Measurements from ENCODE around the gene MRPL1. TPM values are rescaled to one million over a fixed set of nuclear protein-coding genes. Genes with fewer than 3 reads are reported as not detected.

Gene MRPL1
- polyA plus RNA-seq, 1 donor (not counting 4 experiments of a cell fraction or from before 2014, with no cell fraction given), result 71.4 TPM

DNA sequence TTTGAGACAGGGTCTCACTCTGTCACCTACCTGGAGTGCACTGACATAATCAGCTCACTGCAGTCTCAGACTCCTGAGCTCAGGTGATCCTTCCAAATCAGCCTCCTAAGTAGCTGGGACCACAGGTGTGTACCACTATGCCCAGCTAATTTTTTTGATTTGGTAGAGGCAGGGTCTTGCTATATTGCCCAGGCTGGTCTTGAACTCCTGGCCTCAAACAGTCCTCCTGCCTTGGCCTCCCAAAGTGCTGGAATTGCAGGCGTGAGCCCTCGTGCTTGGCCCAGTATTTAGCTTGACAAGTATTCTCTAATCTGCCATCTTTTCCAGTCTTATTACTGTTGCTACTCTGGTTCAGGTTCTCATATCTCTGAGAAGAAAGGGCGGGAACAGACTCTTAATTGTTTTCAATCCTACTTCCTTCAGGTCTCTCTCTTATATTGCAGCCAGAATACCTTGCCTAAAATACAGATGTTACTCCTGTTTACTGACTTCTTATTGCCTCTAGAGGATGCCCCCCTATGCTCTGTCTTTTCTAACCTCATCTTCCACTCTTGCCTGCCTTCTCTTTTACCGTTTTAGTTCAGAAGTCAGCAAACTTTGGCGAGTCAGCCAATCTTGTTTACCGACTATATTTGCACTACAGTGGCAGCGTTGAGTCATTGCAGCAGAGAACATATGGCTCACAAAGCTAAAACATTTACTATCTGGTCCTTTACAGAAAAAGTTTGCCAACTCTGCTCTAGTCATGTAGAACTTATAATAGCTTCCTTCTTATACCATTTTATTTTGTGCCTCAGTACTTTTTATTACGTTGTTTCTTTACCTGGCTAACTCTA lies 19.0 kb downstream of the MRPL1 start:
- no peaks in the 10 kb centered on the region for H3K27me3 ChIP-seq (ENCODE audit: control insufficient read depth, extremely low read depth, insufficient read depth, low read length)
- H3K79me2 ChIP-seq (ENCODE audit: control insufficient read depth, insufficient read depth, low read length), result peaks cover 37% of the 10 kb centered on the region
- H3K9me1 ChIP-seq (ENCODE audit: control insufficient read depth, extremely low read depth, insufficient read depth, low read length), result no peaks in the 10 kb centered on the region
- peaks cover 32% of the 10 kb centered on the region for H3K4me1 ChIP-seq (ENCODE audit: control insufficient read depth, extremely low read depth, insufficient read depth, low read length)
- peak overlapping the region; percentile 79 for H3K4me2 ChIP-seq (ENCODE audit: control insufficient read depth, extremely low read depth, insufficient read depth, low read depth, low read length)
- peak overlapping the region; percentile 81 for H3K27ac ChIP-seq (ENCODE audit: control insufficient read depth, insufficient read depth, low read length)
- no peak overlapping the region for H2AFZ ChIP-seq (ENCODE audit: control insufficient read depth, low read length)
- peak; percentile 69 for FAIRE-seq
- DNase-seq (ENCODE audit: low read depth, low spot score), result no peak
- H3K9ac ChIP-seq (ENCODE audit: control insufficient read depth, extremely low read depth, insufficient read depth, low read length), result peak overlapping the region; percentile 24
- no peak overlapping the region for H3K4me3 ChIP-seq (ENCODE audit: control insufficient read depth in 2 of 3, extremely low read depth in 1 of 3, insufficient read depth in 2 of 3, low read depth in 1 of 3, low read length in 3 of 3)
- no peaks in the 10 kb centered on the region for H4K20me1 ChIP-seq (ENCODE audit: control insufficient read depth, extremely low read depth, insufficient read depth, low read length)
- dilution Hi-C loops (cut with MboI; ENCODE audit: extremely low pct_ligation_motif_present, low sequenced_read_pairs), result no loop called here
- no peaks in the 10 kb centered on the region for H3K9me3 ChIP-seq (ENCODE audit: control insufficient read depth, low read depth, low read length)
- TF ChIP-seq EZH2 (IDR thresholded peaks at IDR 0.05; ENCODE audit: low read length), result no peak
- TF ChIP-seq, protein P1, sequence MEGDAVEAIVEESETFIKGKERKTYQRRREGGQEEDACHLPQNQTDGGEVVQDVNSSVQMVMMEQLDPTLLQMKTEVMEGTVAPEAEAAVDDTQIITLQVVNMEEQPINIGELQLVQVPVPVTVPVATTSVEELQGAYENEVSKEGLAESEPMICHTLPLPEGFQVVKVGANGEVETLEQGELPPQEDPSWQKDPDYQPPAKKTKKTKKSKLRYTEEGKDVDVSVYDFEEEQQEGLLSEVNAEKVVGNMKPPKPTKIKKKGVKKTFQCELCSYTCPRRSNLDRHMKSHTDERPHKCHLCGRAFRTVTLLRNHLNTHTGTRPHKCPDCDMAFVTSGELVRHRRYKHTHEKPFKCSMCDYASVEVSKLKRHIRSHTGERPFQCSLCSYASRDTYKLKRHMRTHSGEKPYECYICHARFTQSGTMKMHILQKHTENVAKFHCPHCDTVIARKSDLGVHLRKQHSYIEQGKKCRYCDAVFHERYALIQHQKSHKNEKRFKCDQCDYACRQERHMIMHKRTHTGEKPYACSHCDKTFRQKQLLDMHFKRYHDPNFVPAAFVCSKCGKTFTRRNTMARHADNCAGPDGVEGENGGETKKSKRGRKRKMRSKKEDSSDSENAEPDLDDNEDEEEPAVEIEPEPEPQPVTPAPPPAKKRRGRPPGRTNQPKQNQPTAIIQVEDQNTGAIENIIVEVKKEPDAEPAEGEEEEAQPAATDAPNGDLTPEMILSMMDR (optimal IDR thresholded peaks at IDR 0.05 in 1 of 3, IDR thresholded peaks at IDR 0.05 in 1 of 3, conservative IDR thresholded peaks at IDR 0.05 in 1 of 3; ENCODE audit: extremely low read depth in 1 of 3, insufficient read depth in 2 of 3, low read length in 3 of 3), result peak in 1 of 3 experiments; percentile 9
- peaks cover 7 to 10% of the 10 kb centered on the region in 2 experiments for H3K36me3 ChIP-seq (ENCODE audit: control insufficient read depth in 2 of 2, extremely low read depth in 1 of 2, insufficient read depth in 2 of 2, low read length in 2 of 2)

DNA sequence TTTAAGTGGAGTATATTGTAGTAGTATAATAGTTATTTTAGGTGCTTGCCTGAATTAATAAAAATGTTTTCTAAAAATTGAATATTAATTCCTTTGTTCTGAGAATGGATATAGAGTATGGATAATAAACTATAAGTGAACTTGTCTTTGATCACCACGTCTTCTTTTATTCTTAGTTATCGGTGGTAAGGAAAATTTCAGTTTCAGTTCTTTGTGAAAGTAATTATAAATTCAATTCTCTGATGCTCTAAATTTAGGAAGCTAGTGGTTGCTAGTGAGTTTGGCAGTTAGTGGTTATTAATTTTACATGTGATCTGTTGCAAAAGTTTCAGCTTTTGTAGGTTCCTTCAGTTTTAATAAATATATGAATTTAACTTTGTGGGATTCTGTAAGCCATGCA lies 30.8 kb downstream of the MRPL1 start:
- FAIRE-seq, result no peak
- no peaks in the 10 kb centered on the region for H3K79me2 ChIP-seq (ENCODE audit: control insufficient read depth, insufficient read depth, low read length)
- no peaks in the 10 kb centered on the region for H3K9me3 ChIP-seq (ENCODE audit: control insufficient read depth, low read depth, low read length)
- H2AFZ ChIP-seq (ENCODE audit: control insufficient read depth, low read length), result no peak overlapping the region
- no peak overlapping the region for H3K27ac ChIP-seq (ENCODE audit: control insufficient read depth, insufficient read depth, low read length)
- H3K27me3 ChIP-seq (ENCODE audit: control insufficient read depth, extremely low read depth, insufficient read depth, low read length), result no peaks in the 10 kb centered on the region
- no peak overlapping the region for H3K9ac ChIP-seq (ENCODE audit: control insufficient read depth, extremely low read depth, insufficient read depth, low read length)
- dilution Hi-C loops (cut with MboI; ENCODE audit: extremely low pct_ligation_motif_present, low sequenced_read_pairs), result no loop called here
- no peaks in the 10 kb centered on the region for H4K20me1 ChIP-seq (ENCODE audit: control insufficient read depth, extremely low read depth, insufficient read depth, low read length)
- no peaks in the 10 kb centered on the region for H3K4me1 ChIP-seq (ENCODE audit: control insufficient read depth, extremely low read depth, insufficient read depth, low read length)
- no peaks in the 10 kb centered on the region for H3K9me1 ChIP-seq (ENCODE audit: control insufficient read depth, extremely low read depth, insufficient read depth, low read length)
- no peak overlapping the region for H3K4me3 ChIP-seq (ENCODE audit: control insufficient read depth in 2 of 3, extremely low read depth in 1 of 3, insufficient read depth in 2 of 3, low read depth in 1 of 3, low read length in 3 of 3)
- no peak for TF ChIP-seq EZH2 (IDR thresholded peaks at IDR 0.05; ENCODE audit: low read length)
- TF ChIP-seq, protein P1 (optimal IDR thresholded peaks at IDR 0.05 in 1 of 3, IDR thresholded peaks at IDR 0.05 in 1 of 3, conservative IDR thresholded peaks at IDR 0.05 in 1 of 3; ENCODE audit: extremely low read depth in 1 of 3, insufficient read depth in 2 of 3, low read length in 3 of 3), result no peak
- no peak overlapping the region for H3K4me2 ChIP-seq (ENCODE audit: control insufficient read depth, extremely low read depth, insufficient read depth, low read depth, low read length)
- H3K36me3 ChIP-seq (ENCODE audit: control insufficient read depth in 2 of 2, extremely low read depth in 1 of 2, insufficient read depth in 2 of 2, low read length in 2 of 2), result peaks cover 0 to 7% of the 10 kb centered on the region in 2 experiments
- no peak for DNase-seq (ENCODE audit: low read depth, low spot score)
